Subcutaneous adipose tissue (tissue), 4 donors: Measurements from ENCODE around the gene FBLN7. TPM values are rescaled to one million over a fixed set of nuclear protein-coding genes. Genes with fewer than 3 reads are reported as not detected.

ENCODE experiments used
- total RNA-seq, 4 donors: library from RNA; depleted of rRNA; stranded (reverse); fragments of >200 nt; gene quantifications; one replicate each; pipeline ENCODE4 v1.1.0, GENCODE V29; 2016
- TF ChIP-seq, protein P1 (sequence below): fragments of 450-650 bp; IDR thresholded peaks from one replicate; pipeline ENCODE4 v1.5.1; 2016; ENCODE audit warnings: low read depth, mild to moderate bottlenecking, control low read depth, antibody characterized with exemption, moderate library complexity

Gene FBLN7
- total RNA-seq, 4 donors from 2014 or later = 1.3 to 13.0 (median 4.7) TPM

DNA sequence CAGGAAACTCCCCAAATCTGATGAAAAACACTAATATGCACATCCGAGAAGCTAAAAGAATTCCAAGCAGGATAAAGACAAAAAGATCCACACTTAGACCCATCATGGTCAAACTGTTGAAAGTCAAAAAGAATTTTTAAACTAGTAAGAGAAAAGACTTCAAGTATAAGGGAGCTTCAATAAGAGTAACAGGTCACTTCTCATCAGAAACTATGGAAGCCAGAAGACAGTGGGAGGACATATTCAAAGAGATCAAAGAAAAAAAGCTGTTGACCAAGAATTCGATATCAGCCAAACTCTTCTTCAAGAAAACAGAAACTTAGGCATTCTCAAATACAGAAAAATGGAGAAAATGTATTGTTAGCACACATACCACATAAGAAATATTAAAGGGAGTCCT, 66.2 kb downstream of the FBLN7 start:
- TF ChIP-seq, protein P1, sequence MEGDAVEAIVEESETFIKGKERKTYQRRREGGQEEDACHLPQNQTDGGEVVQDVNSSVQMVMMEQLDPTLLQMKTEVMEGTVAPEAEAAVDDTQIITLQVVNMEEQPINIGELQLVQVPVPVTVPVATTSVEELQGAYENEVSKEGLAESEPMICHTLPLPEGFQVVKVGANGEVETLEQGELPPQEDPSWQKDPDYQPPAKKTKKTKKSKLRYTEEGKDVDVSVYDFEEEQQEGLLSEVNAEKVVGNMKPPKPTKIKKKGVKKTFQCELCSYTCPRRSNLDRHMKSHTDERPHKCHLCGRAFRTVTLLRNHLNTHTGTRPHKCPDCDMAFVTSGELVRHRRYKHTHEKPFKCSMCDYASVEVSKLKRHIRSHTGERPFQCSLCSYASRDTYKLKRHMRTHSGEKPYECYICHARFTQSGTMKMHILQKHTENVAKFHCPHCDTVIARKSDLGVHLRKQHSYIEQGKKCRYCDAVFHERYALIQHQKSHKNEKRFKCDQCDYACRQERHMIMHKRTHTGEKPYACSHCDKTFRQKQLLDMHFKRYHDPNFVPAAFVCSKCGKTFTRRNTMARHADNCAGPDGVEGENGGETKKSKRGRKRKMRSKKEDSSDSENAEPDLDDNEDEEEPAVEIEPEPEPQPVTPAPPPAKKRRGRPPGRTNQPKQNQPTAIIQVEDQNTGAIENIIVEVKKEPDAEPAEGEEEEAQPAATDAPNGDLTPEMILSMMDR = no peak

DNA sequence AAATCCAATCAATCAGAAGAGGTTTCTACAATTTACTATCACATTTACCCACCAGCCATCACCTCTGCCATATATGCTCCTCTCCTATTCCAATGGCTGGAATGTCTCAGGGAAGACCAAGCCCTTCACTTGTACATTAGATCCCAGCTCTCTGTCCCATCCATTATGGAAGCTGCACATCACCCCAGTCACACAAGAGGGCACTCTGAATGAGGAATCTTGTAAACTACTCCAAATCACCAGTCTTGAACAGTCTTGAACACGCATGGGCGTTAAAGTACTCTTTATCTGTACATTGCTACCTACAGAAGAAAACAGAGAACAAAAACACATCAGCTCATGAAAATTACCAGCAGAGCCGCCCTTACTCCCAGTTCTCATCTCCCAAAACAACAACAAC, 78.0 kb downstream of the FBLN7 start:
- TF ChIP-seq, protein P1 = no peak

DNA sequence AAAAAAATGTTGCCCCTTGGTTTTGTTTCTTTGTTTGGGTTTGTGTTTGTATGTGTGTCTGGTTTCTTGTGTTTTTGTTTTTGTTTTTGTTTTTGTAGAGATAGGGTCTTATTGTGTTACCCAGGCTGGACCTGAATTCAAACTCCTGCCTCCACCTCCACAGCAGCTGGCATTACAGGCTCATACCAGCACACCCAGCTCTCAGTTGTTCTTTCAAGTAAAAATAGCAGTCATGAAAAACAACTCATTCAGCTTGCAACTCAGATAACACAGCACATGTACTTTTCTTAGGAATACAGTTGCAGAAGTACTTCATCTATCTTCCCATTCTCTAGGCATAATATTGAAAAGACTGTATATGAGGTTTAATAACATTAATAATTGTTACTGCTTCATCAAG, 79.7 kb downstream of the FBLN7 start:
- TF ChIP-seq, protein P1 = no peak

DNA sequence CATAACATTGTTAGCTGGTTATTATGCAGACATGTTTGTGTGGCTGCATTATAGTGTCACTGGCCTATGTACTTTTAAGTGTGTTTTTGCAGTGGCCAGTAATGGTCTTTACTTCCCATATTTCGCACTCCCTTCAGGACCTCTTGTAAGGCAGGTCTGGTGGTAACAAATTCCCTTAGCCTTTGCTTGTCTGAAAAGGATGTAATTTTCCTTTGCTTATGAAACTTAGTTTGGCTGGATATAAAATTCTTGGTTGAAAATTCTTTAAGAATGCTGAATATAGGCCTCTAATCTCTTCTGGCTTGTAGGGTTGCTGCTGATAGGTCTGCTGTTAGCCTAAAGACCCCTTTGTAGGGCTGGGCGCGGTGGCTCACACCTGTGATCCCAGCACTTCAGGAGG, 82.0 kb downstream of the FBLN7 start:
- TF ChIP-seq, protein P1 = no peak

DNA sequence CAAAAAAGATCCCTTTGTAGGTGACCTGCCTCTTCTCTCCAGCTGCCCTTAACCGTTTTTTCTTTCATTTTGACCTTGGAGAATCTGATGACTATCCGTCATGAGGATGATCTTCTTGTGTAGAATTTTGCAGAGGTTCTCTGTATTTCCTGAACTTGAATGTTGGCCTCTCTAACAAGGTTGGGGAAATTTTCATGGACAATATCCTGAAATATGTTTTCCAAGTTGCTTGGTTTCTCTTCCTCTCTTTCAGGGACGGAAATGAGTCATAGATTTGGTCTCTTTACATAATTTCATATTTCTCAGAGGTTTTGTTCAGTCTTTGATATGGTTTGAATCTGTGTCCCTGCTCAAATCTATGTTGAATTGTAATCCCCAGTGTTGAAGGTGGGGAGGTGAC, 82.6 kb downstream of the FBLN7 start:
- TF ChIP-seq, protein P1 = no peak

DNA sequence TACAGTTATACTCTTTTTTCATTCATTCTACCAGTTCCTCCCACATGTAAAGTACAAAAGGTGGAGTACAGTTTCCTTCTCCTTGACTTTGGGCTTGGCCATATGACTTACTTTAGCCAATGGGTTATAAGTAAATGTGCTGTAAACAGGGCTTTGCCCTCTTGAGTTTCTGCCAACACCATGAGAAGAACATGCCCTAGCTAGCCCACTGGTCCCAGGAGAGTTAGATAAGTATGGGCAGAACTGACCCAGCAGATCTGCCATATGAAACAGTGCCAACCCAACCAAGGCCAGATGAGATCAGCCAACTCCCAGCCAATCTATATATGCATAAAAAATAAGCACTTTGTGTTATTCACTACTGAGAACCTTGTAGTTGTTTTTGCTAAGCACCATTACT, 91.2 kb downstream of the FBLN7 start:
- TF ChIP-seq, protein P1 = no peak

DNA sequence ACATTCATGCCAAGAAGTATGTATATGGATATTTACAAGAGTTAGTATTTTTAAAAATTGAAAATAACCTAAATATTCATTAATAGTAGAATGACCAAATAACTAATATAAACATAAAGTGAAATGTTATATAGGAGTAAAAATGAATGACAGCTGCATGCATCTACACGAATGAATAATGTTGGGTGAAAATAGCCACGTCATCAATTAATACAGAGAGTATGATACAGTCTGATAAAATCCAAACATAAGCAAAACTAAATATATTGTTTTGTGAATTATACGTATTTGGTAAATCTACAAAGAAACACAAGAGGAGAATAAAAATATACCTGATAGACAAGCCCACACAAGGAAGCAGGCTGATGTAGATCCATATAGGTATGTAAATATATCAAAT, 92.2 kb downstream of the FBLN7 start:
- TF ChIP-seq, protein P1 = no peak

Other genes with a start within 250 kb of the FBLN7 start
- 100 to 1,000 TPM in 1 of 4 donors, 10 to 100 TPM in 3; 32.4 to 102 (median 75.1) TPM for gene MERTK, start 239.8 kb upstream of the FBLN7 start, total RNA-seq
- gene TMEM87B, start 83.1 kb upstream of the FBLN7 start, total RNA-seq = 10 to 100 TPM; 13.6 to 27.5 (median 20.6) TPM
- gene ZC3H8, start 116.7 kb downstream of the FBLN7 start, total RNA-seq = 10 to 100 TPM in 3 of 4 donors, 1 to 10 TPM in 1; 4.7 to 24.0 (median 21.5) TPM
- 10 to 100 TPM; 19.9 to 24.3 (median 20.2) TPM for gene ZC3H6, start 137.2 kb downstream of the FBLN7 start, total RNA-seq